DMS 273 (cell line): ENCODE data around the gene RCC1.
"Not testable (repeated sequence)": the region's sequence is repeated elsewhere in the genome, so short reads cannot be mapped to it uniquely, and the experiment has no call there.

Experiments used
- DNase-seq: peaks from one replicate; lab custom pipeline; 2025; ENCODE audit not compliant: unreplicated experiment; lab: John Stamatoyannopoulos, UW

RCC1 gene

DNA sequence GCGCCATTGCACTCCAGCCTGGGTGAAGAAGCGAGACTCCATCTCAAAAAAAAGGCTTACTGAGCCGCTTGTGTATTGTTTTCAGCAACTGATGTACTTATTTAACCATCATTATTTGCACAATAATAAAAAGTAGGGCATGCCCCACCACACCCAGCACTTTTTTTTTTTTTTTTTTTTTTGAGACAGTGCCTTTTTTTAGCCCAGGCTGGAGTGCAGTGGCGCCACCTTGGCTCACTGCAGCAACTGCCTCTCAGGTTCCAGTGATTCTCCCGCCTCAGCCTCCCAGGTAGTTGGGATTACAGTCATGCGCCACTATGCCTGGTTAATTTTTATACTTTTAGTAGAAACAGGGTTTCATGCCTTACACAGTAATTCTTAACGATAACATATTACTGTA lies 34.8 kb downstream of the RCC1 start:
- DNase-seq, result peak; percentile 30

DNA sequence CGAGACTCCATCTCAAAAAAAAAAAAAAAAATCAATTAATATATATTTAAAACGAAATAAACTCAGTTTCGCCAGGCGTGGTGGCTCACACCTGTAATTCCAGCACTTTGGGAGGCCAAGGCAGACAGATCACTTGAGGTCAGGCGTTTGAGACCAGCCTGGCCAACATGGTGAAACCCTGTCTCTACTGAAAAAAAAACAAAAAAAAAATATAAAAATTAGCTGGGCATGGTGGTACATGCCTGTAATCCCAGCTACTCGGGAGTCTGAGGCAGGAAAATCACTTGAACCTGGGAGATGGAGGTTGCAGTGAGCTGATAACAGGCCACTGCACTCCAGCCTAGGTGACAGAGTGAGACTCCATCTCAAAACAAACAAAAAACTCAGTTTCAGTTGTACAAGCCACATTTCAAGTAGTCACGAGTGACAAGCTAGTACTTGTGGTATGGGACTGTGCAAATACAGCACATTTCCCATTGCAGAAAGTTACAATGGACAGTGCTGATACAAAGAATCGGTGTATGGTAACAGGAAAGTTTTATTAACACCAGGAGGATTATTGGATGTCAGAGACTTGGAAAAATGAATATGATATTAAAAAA lies 35.7 kb downstream of the RCC1 start:
- not testable (repeated sequence) for DNase-seq

DNA sequence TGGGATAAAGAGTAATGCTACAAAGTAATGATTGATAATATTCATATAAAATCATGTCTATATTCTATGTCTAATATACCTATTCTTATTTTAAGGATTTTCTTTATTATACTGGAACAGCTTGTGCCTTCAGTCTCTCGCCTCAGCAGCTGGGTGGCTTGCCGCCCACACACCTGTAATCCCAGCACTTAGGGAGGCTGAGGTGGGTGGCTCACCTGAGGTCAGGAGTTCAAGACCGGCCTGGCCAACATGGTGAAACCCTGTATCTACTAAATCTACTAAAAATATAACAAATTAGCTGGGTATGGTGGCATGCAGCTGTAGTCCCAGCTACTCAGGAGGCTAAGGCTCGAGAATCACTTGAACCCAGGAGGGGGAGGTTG lies 39.4 kb downstream of the RCC1 start:
- no peak for DNase-seq

DNA sequence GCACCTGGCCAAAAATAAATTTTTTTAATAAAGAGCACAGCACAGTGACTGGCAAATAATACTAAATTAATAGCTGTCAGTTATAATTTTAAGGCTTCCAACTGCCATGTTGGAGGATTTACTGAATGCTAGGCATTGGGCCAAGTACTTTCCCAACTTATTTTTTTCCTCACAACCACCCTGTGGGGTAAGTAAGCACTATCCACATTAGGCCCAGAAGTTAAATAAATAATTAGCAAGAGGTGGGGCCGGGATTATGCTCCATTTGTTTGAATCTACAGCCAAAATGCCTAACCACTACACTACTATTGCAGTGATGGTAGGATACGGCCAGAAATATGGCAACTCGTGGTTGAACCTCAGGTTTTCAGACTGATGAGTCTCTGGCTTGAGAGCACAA lies 42.5 kb downstream of the RCC1 start:
- DNase-seq, result peak; percentile 24

DNA sequence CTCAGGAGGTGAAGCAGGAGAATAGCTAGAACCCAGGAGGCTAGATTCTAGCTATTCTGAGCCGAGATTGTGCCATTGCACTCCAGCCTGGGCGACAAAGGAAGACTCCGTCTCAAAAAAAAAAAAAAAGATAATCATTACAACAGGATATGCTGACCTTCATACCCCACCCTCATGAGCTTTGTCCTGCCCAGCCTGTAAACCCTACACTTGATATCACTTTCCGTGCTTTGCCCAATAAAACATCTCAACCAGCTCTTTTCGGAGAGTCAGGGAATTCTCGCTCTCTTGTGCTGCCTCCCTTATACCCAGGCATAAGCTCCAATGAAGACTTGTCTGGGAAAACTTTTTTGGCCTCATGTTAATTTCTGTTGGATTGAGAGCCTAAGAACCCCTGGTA lies 45.5 kb downstream of the RCC1 start:
- no peak for DNase-seq

DNA sequence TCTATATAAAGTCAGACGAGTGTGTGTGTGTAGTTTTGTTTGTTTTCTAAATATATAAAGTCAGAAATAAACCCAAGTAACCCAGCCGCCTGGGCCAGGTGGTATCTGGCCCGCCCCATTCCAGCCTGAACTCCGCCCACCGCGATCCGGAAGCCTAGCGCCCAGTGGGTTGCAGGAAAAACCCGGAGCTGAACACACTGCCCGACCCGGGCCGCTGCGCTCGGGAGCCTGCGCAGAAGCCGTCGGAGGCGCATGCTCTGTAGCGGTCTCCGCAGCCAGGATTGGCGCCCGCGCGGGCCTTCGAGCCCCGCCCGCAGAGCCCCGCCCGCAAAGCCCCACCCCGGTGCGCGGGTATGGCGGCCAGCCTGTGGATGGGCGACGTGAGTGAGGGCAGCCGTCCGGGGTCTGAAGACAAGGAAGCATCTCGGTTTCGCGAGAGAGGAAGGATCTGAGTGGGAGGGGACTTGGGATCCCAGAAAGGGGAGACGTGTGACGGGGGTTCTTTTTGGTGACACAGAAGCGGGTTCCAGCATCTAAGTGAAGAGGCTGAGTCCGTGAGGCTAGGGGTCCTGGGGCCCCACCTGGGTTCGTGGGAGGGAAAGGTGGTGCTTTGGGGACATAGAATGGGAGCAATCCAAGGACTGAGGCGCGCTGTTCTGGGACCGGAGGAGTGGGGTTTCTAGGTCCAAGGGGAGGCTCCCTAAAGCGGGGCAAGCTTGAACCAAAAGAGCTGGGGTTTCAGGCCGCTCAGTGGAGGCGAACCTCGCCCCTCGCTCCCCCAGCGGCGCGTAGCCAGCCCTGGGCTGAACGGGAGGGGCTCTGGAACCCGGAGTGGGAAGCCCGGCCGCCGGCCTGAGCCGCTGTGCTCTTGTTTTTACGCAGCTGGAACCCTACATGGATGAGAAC lies 47.2 kb downstream of the RCC1 start, which contains the start of gene TRNAU1AP:
TSS of gene TRNAU1AP (plus strand) at position 328 of the 906 bp plus-strand sequence. CDS start at position 354, 26 bp downstream.
- peak; percentile 99 for DNase-seq

DNA sequence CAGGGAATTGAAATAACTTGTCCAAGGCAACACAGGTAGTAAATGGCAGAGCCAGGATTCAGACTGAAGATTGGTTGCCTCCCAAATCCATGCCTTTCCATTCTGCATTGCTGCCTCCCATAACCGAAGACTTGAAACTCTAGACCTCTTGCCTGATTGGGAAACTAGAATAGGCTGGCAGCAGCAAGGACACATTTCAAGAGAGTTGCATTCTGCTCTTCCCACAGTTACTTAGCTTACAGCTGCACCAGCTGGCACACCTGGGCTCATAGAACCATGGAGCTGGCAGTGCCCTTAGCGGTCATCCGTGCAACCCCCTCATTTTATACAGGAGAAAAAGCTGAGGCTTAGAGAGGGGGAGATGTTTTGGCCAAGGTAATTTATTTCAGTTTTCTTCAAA lies 55.0 kb downstream of the RCC1 start:
- DNase-seq, result no peak

DNA sequence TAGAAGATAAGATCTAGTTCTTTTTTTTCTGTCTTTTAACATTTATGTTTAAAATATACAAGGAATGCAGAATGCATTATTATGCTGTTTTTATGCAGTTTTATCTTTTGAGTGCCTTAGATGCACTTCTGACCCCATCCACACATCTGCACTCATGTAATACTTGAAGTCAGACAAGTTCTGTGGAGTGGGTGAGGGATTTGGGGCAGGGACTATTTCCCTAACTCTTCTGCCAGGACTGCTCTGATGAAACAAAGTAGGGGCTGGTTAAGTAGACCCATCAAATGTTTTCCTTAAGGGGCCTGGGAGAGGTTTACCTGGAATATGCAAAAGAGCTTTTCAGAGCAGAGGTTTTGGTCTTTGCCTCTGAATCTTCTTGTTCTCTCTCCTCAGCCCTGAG lies 58.5 kb downstream of the RCC1 start:
- no peak for DNase-seq

DNA sequence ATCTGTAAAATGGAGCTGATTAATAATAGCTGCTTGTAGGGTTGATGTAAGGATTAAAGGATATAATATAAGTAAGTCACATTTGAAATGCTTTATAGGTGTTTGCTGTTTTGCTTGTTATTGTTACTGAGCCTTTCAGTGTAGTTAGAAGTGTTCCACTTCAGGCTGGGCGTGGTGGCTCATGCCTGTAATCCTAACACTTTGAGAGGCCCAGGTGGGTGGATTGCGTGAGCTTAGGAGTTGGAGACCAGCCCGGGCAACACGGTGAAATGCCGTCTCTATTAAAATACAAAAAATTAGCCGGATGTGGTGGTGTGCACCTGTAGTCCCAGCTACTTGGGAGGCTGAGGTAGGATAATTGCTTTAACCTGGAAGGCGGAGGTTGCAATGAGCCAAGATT lies 59.2 kb downstream of the RCC1 start:
- no peak for DNase-seq

DNA sequence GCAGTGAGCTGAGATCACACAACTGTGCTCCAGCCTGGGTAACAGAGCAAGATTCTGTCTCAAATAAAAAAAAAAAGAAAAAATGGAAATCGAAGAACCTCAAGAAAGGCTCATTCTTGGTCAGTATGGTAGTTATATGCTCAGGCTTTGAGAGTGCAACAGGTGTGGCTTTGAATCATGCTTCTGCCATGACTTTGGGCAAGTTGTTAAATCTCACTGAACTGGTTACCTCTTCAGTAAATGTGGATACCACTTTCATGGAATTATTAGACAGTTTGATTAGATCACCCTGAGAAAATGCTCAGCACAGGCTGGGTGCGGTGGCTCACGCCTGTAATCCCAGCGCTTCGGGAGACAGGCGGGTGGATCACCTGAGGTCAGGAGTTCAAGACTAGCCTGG lies 59.9 kb downstream of the RCC1 start:
- DNase-seq, result no peak

DNA sequence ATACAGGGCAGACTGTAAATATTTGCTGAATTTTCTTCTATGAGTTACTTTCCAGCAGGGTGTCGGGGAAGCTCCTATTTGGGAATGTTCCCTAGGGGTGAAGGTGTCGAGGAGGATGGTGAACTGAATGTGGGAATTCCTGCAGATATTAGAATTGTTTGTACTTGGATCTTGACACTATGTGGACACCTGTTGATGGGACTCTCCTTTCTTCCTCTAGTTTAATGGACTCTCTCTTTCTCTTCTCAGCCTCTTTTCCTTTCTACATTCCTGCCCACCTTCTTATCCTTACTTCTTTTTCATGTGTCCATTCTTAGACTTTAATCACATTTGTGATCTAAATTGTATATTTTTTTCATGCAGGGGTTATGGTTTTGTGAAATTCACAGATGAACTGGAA lies 61.1 kb downstream of the RCC1 start:
- no peak for DNase-seq

DNA sequence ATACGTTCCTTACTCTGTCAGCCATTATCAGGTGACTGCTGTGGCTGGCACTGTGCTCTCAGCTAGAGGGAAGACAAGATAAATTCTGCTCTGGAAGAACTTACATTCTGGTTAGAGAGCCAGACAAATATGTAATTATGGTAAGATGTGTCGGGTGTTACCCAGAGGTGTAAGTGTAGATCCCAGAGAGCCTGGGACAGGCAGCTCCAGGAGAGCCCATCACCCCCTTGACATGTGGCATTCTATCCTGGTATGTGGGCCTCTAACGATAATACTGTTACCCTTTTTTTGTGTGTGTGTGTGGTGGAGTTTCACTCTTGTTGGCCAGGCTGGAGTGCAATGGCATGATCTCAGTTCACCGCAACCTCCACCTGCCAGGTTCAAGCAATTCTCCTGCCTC lies 66.1 kb downstream of the RCC1 start:
- no peak for DNase-seq

DNA sequence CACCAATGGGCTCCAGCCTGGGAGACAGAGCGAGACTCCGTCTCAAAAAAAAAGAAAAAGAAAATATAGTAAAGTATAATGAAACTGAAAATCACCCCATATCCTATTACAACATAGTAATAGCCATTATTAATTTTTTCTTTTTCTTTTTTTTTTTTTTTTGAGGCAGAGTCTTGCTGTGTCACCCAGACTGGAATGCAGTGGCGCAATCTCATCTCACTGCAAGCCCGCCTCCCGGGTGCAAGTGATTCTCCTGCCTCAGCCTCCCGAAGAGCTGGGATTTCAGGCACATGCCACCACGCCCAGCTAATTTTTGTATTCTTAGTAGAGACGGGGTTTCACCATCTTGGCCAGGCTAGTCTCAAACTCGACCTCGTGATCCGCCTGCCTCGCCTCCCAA lies 67.0 kb downstream of the RCC1 start:
- not testable (repeated sequence) for DNase-seq

DNA sequence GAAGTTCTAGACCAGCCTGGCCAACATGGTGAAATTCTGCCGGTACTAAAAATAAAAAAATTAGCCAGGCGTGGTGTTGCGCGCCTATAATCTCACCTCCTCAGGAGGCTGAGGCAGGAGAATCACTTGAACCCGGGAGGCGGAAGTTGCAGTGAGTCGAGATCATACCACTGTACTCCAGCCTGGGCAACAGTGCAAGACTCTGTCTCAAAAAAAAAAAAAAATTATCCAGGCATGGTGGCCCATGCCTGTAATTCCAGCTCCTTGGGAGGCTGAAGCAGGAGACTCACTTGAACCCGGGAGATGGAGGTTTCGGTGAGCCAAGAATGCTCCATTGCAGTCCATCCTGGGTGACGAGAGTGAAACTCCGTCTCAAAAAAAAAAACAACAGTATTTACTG lies 67.7 kb downstream of the RCC1 start:
- DNase-seq, result no peak

DNA sequence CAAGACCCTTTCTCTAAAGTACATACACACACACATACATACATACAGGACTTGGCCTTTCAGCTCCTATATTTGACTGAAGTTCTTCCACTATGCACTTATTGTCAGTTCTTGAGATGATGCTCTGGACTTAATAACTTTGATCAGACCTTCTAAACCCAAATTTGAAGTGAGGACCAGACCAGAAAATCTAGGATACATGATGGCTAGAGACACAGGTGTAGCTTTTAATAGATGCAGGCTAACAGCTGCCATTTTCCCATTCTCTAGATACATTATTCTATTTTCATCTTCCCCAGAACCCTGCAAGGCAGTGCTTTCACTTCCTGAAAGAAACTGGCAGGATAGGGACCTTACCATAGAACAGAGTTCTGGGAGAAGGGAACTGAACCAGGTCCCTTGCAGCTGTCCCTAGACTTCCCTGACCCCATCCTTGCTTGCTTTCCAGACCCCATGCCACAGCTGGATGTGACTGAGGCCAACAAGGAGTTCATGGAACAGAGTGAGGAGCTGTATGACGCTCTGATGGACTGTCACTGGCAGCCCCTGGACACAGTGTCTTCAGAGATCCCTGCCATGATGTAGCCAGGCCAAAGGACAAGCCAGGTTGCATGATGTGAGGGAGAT lies 71.3 kb downstream of the RCC1 start:
- DNase-seq, result peak; percentile 62

DNA sequence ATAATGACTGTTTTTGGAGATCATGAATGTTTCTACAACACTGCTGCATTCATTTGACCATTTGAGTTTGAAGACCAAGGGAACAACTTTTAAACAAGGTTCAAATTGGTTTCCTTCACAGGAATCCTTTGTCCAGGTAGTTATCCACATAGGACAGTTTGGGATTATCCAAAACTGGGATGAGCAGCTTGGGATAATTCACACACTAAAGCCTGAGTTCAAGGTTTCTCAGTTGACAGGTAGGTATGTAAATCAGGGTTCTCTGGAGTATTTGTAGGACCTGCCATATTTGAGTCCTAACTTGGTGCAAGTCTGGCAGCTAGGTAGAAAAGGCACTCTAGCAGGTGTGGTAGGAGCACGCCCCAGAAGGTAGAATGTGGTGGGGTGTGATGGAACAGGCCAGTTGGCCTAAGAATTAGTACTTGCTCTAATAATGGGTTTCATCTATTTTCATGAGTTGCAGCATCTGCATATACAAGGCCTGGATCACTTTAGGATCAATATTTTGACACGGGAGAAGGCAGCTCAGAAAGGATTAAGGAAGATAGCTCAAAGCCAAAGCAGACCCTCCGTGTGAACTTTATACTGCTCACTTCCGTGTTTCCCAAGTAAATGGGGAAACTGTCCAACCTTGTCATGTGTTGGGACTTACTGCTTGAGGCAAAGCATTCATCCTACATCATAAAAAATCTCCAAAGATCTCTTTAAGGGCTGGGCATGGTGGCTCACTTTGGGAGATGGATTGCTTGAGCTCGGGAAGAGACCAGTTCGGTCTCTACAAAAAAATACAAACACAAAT lies 72.1 kb downstream of the RCC1 start:
- DNase-seq, result peak; percentile 56

DNA sequence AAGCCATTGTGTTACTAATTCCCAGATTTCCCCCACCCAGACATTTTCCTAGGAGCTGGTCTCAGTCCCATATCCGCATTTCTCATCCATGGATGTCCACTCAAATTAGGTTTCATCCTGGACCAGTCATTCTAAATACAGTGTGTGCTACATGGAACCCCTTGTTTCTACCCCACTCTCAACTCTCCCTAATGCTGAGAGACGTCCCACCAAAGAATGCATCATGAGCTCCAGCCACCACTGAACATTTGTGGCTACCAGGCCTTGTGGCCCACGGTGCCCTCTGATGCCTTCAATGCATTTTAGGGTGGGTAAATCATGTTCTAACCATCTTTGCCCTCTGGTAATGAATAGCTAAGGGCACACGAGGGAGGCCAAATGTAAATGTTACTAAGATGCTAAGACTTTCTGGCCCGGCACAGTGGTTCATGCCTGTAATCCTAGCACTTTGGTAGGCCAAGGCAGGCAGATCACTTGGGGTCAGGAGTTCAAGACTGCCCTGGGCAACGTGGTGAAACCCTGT lies 72.9 kb downstream of the RCC1 start:
- DNase-seq, result no peak

DNA sequence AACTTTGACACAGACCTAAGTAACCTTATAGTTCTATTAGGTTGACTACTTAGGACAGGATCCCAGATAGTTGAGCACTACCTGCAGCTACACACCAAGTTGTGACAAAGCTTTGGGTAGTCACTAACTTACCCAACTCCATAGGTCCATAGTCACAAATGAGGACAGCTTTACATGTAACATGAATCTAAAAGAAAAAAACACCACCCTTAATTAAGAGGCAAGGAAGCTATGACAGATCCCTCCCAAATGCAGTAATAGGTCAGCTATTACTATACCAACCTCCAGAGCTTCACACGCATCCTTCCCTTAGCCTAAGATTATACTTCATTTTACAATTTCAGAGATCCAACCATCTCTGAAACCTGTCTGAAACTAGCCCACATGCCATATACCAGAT lies 73.6 kb downstream of the RCC1 start:
- DNase-seq, result no peak

DNA sequence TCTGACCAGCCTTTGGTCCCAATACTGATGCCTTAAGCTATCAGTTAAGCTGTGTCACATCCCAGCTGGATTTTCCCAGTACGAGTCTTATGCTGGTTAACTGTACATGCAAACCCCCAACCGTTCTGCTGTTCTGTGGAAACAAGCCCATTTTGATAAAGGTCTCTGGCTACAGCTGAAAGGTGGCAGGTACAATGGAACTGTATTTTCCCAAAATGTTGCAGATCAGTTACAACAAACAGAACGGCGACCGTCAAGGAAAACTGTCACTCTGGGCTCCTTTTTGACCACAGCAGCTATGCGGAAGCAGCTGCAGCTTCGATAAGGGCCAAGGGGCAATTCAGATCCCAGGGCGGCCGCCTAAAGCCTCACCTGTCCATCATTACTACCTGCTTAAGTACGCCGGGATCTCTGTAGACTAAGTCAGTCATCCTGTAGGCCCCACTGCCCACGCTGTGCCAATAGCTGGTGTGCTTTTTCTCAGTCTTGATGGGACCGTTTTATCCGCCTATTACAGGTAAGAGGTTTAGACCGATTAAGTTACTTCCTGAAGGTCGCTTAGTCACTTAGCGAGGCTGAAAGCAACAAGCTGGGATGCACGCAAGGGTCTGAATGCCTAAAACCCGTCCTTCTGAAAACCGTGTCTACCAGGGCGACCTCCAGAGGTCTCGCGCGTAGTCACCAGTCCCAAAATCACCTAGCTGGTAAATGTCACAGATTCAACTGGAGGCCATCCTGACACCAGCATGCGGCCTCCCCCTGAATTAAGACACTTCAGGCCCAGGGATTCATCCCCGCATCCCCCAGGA lies 75.1 kb downstream of the RCC1 start:
- peak; percentile 59 for DNase-seq
